ENCODE measurements around the gene GPR78.

GRCh38 chr4:8548731-8549351 lies 31.4 kb upstream of the GPR78 start:
- TF ChIP-seq CTCF (optimal IDR thresholded peaks at IDR 0.05 in 1 of 3, IDR thresholded peaks at IDR 0.05 in 1 of 3, conservative IDR thresholded peaks at IDR 0.05 in 1 of 3; ENCODE audit: extremely low read depth in 1 of 3, insufficient read depth in 2 of 3, low read length in 3 of 3), result no peak
- no peak for TF ChIP-seq EZH2 (IDR thresholded peaks at IDR 0.05; ENCODE audit: low read length)
